Aorta (tissue), 5 donors: ENCODE measurements around the gene NEO1. TPM values are rescaled to one million over a fixed set of nuclear protein-coding genes. Genes with fewer than 3 reads are reported as not detected.

Experiments
- ATAC-seq: fragments of 200-7000 bp; cut with Tn5 transposase; one replicate; pipeline ENCODE4 v1.9.1; 2022; ENCODE audit warnings: moderate library complexity; ENCODE audit not compliant: low FRiP score
- DNase-seq, 2 donors: peaks; one replicate each; pipeline ENCODE4 v3.0.0-alpha.2; 2020
- H3K27ac ChIP-seq, 2 donors: one replicate each; pipeline ENCODE4 v1.5.1; 2013; ENCODE audit warnings: low read length in 2 of 2, mild to moderate bottlenecking in 2 of 2, moderate library complexity in 2 of 2, control low read depth in 1 of 2, inconsistent platforms in 1 of 2, low read depth in 1 of 2
- H3K27me3 ChIP-seq, 2 donors: one replicate each; pipeline ENCODE4 v1.6.1; 2013; ENCODE audit warnings: control low read depth in 1 of 2, low read length in 1 of 2, mild to moderate bottlenecking in 1 of 2, moderate library complexity in 1 of 2; ENCODE audit not compliant: insufficient read depth in 2 of 2, control insufficient read depth in 1 of 2
- H3K36me3 ChIP-seq, 2 donors: one replicate each; pipeline ENCODE4 v1.6.1; 2013; ENCODE audit warnings: control low read depth in 1 of 2, low read length in 1 of 2, mild to moderate bottlenecking in 1 of 2; ENCODE audit not compliant: insufficient read depth in 2 of 2, control insufficient read depth in 1 of 2
- H3K4me1 ChIP-seq, 2 donors: one replicate each; pipeline ENCODE4 v1.6.1; 2013; ENCODE audit warnings: low read length in 2 of 2, control low read depth in 1 of 2, mild to moderate bottlenecking in 1 of 2, moderate library complexity in 1 of 2; ENCODE audit not compliant: insufficient read depth in 2 of 2, control insufficient read depth in 1 of 2
- H3K4me3 ChIP-seq, 2 donors: one replicate each; pipeline ENCODE4 v1.5.1; 2013; ENCODE audit warnings: low read length in 2 of 2, control low read depth in 1 of 2, mild to moderate bottlenecking in 1 of 2
- H3K9me3 ChIP-seq: one replicate; pipeline ENCODE4 v1.6.1; 2013; ENCODE audit warnings: mild to moderate bottlenecking, low read length; ENCODE audit not compliant: control insufficient read depth
- WGBS, 2 donors: extraction: QIAGEN DNeasy Blood & Tissue Kit; methylation state at CpG; one replicate each; pipeline ENCODE4 v1.1.7; 2013; 5-methylcytosine and 5-hydroxymethylcytosine counted together
- intact Hi-C, 2 donors: fragments of 100-400 bp; cut with DNase I; formaldehyde crosslinking; loops; one replicate each; pipeline versions ENCODE4 v1.14.2 to v1.15.0; 2022
- polyA plus RNA-seq, 2 donors: library from polyadenylated mRNA; stranded (reverse); fragments of 200-250 nt; gene quantifications; one replicate each; pipeline ENCODE4 v1.2.3, GENCODE V29; 2013
- total RNA-seq, 2 donors: library from RNA; stranded (reverse); fragmentation: NEBNext Ultra II Directional; extraction: Animal tissue kit (Norgen Biotek cat#: 25700); gene quantifications; one replicate each; pipeline ENCODE4 v1.2.1, GENCODE V29; 2021
- donor health status: healthy with polysubstance abuse.
- donor health status: Bipolar disorder and iron deficiency.
- donor health status: DM: no; HTN: no; CAD: no.
- donor health status: DM: no; HTN: no; CAD: no.
- donor health status: DM: yes; HTN: yes; CAD: no.

NEO1 gene
- total and polyA plus RNA-seq, 4 donors: 11.3 to 46.7 (median 24.7) TPM

DNA sequence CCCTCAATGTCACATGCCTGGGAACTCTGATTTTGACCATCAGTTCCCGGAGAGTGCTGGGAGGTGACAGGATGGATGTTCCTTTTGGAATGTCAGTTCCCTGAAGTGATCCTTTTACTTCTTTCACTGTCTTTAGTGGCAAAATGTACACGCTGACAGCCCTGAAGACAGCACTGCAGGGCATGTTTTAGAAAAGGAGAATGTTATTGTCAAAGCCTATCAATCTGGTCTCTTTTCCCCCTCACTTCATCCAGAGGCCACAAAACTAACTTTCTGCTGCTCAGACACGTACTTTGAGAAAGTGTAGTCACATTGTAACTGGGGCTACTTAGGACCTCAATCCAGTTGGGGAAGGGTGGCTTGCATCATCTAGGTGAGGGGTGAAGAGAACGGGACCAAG, 14.0 kb upstream of the NEO1 start:
- Histone ChIP-seq H3K36me3 (no peaks in the 10 kb centered on the region), H3K4me1 (no peaks in the 10 kb centered on the region), H3K27ac (no peak overlapping the region), H3K9me3 (no peaks in the 10 kb centered on the region), H3K27me3 (no peaks in the 10 kb centered on the region), H3K4me3 (no peak overlapping the region)
- 80 to 88% methylated on average over 4 of the region's 4 CpGs for WGBS, 2 donors
- DNase-seq (no peak), ATAC-seq (no peak)
- intact Hi-C loops: no loop called here

DNA sequence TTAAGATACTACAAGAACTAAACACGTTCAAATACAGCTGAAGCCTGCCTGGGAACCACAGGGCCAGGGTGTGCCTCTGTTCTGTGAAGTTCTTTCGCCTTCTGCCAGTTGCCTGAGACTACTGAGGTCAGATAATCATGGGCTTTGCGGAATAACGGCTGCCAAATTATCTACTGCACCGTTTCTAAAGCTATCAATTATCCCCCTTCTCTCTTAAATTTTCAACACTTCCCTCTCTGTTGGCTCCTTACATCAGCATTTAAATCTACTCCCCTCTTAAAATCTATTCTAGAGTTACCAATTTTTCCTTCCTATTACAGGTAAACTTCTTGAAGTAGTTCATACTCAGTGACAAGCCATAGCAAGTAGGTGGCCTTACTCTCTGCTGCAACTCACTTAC, 6.2 kb upstream of the NEO1 start:
- no peaks in the 10 kb centered on the region for H3K27me3 ChIP-seq
- H3K9me3 ChIP-seq: no peaks in the 10 kb centered on the region
- H3K36me3 ChIP-seq: no peaks in the 10 kb centered on the region
- H3K27ac ChIP-seq: no peak overlapping the region
- DNase-seq (no peak), ATAC-seq (no peak)
- intact Hi-C loops: no loop called here
- 75 to 77% methylated on average over 5 of the region's 5 CpGs for WGBS, 2 donors
- H3K4me3 ChIP-seq: no peak overlapping the region
- no peaks in the 10 kb centered on the region for H3K4me1 ChIP-seq

GRCh38 chr15:73047882-73048281, 4.4 kb upstream of the NEO1 start:
- 90 to 92% methylated on average over 6 of the region's 6 CpGs for WGBS, 2 donors
- Histone ChIP-seq H3K27me3 (no peaks in the 10 kb centered on the region), H3K4me3 (no peak overlapping the region), H3K4me1 (no peaks in the 10 kb centered on the region), H3K36me3 (no peaks in the 10 kb centered on the region), H3K27ac (no peak overlapping the region), H3K9me3 (no peaks in the 10 kb centered on the region)
- DNase-seq: no peak
- ATAC-seq: no peak
- intact Hi-C loops: no loop called here

DNA sequence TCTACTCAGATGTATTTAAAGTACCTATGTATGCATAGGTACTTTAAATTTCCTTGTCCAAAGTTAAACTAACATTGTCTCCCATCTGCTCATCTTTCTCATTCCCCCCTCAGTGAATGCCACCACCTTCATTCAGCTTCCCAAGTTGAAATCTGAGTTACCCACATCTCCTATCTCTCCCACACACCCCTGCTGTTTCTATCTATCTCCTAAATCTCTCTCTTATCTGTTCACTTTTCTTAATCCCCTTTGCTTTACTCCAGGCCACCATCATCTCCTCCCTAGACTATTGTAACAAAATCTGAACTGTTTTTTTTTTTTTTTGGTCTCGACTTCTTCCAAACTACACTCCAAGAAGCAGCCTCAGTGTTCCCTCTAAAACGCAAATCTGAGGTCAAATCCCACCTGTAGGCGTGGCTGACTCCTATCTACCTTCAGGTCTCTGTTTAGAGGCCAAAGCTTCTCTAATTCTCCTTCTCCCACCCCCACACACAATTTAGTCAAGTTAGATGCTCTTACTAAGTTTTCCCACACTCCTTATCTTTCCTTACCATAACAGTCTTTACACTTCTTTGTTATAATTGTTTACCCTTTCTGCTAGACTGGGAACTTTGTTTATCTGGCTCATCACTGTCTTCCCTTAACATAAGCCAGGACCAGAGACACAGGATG, 3.5 kb upstream of the NEO1 start:
- H3K27me3 ChIP-seq: no peaks in the 10 kb centered on the region

DNA sequence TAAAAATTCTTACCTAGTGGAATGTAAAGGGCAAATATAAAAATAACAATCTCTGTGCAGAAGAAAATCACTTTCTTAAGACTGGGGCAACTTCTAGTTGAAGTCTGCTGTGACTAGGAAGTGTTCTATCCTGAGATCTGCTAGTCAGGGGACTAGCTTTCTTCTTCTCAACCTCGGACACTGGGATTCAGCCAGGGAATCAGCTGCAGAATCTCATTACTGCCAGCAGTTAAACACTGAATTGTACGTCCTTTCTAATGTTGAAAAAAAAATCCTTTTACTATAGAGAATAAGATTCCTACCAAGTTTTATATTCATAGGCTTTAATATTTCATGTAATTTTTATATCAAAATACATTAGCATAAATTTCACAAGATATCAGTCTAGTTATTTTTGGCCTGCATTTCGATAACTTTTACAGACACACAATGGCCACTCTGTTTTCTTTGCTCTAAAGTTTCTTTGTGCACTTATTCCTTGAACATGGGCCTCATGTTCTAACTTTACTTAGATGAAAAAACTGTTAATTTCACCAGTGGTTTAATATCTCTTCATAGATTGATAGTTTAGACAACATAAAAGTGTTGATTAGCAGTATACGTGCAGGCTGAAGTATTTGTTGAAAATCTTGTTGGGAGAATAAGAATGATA, 2.6 kb upstream of the NEO1 start:
- ATAC-seq (no peak), DNase-seq (no peak)
- Histone ChIP-seq H3K4me3 (no peak overlapping the region), H3K36me3 (no peaks in the 10 kb centered on the region), H3K27me3 (no peaks in the 10 kb centered on the region), H3K4me1 (peaks cover 0 to 5% of the 10 kb centered on the region in 2 donors), H3K27ac (no peak overlapping the region), H3K9me3 (no peaks in the 10 kb centered on the region)
- intact Hi-C loops: loop anchor here in 1 of 2 donors (5.0 kb wide), 2 partner anchors 57 to 147 kb away; no protein-coding TSS in a partner anchor
- WGBS, 2 donors: 29 to 35% methylated on average over 4 of the region's 4 CpGs

More for the DNA sequence above, 3.5 kb upstream of the NEO1 start:
- 59 to 61% methylated on average over 3 of the region's 3 CpGs for WGBS, 2 donors
- Histone ChIP-seq H3K27ac (no peak overlapping the region), H3K4me3 (no peak overlapping the region), H3K4me1 (no peaks in the 10 kb centered on the region), H3K36me3 (no peaks in the 10 kb centered on the region), H3K9me3 (no peaks in the 10 kb centered on the region)
- DNase-seq (no peak), ATAC-seq (no peak)
- intact Hi-C loops: no loop called here

GRCh38 chr15:73050561-73051295, 1.5 kb upstream of the NEO1 start:
- intact Hi-C loops: loop anchor here in 1 of 2 donors (5.0 kb wide), 2 partner anchors 58 to 148 kb away; no protein-coding TSS in a partner anchor
- no peaks in the 10 kb centered on the region for H3K27me3 ChIP-seq
- no peaks in the 10 kb centered on the region for H3K9me3 ChIP-seq
- peak overlapping the region in 1 of 2 donors; percentile 84 for H3K4me3 ChIP-seq
- DNase-seq: no peak
- H3K36me3 ChIP-seq: no peaks in the 10 kb centered on the region
- no peak for ATAC-seq
- H3K27ac ChIP-seq: no peak overlapping the region
- H3K4me1 ChIP-seq: peaks cover 5 to 8% of the 10 kb centered on the region in 2 donors
- WGBS, 2 donors: 41 to 45% methylated on average over 10 of the region's 10 CpGs

DNA sequence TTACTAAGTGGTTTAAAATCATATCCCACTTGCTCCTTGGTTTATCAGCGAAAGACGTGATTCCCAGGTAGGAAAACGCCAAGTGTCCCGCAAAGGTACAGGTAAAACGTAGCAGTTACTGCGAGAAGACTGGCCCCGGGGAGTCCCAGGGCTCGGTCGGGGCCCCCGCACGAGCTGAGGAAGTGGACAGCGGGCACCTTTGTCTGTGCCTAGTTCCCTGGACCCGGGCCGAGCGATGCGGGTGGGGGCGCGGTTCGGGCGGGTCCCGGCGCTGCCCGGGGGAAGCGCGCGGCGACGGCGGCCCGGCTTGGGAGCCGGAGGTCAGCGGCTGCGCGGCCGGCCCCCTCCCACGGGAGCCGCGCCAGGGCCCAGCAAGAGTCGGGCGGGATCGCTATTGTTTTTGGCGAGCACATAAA, 864 bp upstream of the NEO1 start:
- ATAC-seq: peak; percentile 60
- H3K9me3 ChIP-seq: no peaks in the 10 kb centered on the region
- intact Hi-C loops: loop anchor here in 1 of 2 donors (5.0 kb wide), 2 partner anchors 59 to 149 kb away; no protein-coding TSS in a partner anchor
- peak overlapping the region; percentile 84 to 93 for H3K4me3 ChIP-seq
- DNase-seq: peak in 1 of 2 donors; percentile 85
- 0 to 1% methylated on average over 17 to 42 of the region's 42 CpGs for WGBS, 2 donors
- no peaks in the 10 kb centered on the region for H3K36me3 ChIP-seq
- H3K27me3 ChIP-seq: no peaks in the 10 kb centered on the region
- H3K4me1 ChIP-seq: peaks cover 7 to 8% of the 10 kb centered on the region in 2 donors
- H3K27ac ChIP-seq: peak overlapping the region; percentile 54 to 89

GRCh38 chr15:73052653-73053397, 562 bp downstream of the NEO1 start:
- Histone ChIP-seq H3K4me3 (peak overlapping the region; percentile 84 to 93), H3K27me3 (no peaks in the 10 kb centered on the region), H3K27ac (peak overlapping the region; percentile 28 to 73), H3K4me1 (peaks cover 7 to 8% of the 10 kb centered on the region in 2 donors), H3K9me3 (no peaks in the 10 kb centered on the region), H3K36me3 (no peaks in the 10 kb centered on the region)
- ATAC-seq (peak; percentile 34), DNase-seq (peak; percentile 59 to 80)
- intact Hi-C loops: loop anchor here in 1 of 2 donors (5.0 kb wide), 2 partner anchors 61 to 151 kb away; no protein-coding TSS in a partner anchor
- WGBS, 2 donors: 1% methylated on average over 52 to 61 of the region's 61 CpGs
